Activated T-cell treated with anti-CD3 and anti-CD28 coated beads for 4 hours (primary cell): ENCODE results near the gene NINJ1.

ENCODE experiments used
- DNase-seq: peaks from one replicate; pipeline ENCODE4 v3.0.0-alpha.2; 2020

Gene NINJ1, protein sequence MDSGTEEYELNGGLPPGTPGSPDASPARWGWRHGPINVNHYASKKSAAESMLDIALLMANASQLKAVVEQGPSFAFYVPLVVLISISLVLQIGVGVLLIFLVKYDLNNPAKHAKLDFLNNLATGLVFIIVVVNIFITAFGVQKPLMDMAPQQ

DNA sequence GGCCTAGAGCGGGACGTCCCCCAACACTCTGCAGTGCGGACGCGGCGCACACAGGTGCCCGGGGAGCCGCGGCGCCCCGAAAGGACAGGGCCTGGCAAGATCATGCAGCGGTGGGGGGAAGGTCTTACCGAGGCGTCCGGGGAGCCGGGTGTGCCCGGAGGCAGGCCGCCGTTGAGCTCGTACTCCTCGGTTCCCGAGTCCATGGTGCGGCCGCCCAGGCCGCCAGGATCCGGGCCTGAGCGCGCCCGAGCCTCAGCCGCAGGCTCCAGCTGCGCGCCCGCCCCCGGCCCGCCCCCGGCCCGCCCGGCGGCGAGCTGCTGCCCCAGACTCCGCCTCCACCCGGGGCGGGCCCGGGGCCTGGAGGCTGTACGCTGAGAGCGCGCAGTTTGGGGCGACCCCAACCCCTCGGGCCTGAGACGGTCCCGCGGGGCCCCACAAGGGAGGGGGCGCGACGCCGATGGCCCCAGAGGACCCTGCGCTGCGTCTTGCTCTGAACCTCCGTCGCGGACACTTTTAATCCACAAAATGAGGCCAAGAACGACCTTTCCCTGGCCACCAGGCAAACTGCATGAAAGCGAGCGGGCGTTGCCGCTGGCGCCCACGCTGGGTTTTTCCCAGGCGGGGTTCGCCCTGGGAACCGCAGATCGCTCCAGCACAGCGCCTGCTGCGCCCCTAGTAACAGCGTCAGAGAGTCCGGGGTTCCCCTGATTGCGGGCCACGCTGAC lies at the start of gene NINJ1:
NINJ1 (minus strand) TSS at position 237 of the 725 bp plus-strand sequence; CDS start at position 203, 34 bp downstream.
- peak; percentile 79 for DNase-seq

- DNase-seq: no peak
These were observed 49.1 kb upstream of the NINJ1 start for GRCh38 chr9:93183131-93183662.

DNA sequence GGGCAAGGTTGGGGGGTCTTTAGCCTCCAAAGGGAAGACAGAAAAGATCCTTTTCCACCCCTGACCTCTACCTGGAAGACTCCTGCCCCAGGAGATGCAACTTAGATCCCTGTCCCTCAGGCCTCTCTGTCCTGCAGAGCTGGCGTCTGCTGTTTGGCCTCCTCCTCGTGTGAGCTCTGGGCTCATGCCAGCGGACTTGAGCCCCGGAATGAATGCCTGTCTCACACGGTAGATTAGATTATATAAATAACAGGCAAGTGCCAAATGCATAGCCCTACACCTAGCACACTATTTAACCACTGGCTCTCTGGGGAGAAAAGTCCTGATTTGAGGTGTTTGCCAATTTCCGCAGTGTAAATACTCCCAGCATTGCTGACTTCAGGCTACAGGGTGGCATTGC lies 48.5 kb upstream of the NINJ1 start:
- no peak for DNase-seq

DNA sequence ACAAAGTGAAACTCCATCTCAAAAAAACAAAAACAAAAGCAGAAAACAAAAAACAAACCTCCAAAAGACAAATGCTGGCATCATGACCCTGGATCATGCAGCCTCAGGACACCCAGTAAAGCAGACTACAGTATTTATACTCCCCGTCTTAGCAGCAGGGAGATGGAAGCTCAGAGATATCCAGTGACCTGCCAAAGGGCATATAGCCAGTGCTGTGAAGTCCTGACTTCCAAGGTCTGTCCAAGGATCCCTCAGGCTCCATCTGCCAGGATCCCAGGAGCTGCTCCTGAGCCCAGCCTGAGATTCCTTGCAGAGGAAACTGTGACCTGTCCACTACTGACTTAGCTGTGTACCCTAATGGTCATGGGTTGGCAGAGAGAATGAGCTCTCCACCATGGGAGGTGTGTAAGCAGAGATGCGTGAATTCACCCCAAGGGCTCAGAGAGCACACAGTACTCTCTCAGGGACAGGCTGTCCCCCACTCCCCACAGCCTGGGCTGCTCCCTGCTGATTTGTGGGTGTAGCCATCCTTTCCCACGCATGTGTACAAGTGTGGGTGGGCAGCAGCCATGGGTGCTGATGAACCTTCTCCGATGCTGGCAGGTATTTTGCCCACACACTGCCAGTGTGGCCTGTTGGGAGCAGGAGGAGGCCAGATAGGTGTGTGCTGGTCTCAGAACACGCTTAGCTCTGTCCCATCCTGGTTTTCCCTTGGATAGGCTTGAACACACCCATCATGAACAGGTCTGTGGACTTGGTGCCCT lies 47.8 kb upstream of the NINJ1 start:
- DNase-seq: no peak

- no peak for DNase-seq
These were observed 46.9 kb upstream of the NINJ1 start for GRCh38 chr9:93180938-93181337.

DNA sequence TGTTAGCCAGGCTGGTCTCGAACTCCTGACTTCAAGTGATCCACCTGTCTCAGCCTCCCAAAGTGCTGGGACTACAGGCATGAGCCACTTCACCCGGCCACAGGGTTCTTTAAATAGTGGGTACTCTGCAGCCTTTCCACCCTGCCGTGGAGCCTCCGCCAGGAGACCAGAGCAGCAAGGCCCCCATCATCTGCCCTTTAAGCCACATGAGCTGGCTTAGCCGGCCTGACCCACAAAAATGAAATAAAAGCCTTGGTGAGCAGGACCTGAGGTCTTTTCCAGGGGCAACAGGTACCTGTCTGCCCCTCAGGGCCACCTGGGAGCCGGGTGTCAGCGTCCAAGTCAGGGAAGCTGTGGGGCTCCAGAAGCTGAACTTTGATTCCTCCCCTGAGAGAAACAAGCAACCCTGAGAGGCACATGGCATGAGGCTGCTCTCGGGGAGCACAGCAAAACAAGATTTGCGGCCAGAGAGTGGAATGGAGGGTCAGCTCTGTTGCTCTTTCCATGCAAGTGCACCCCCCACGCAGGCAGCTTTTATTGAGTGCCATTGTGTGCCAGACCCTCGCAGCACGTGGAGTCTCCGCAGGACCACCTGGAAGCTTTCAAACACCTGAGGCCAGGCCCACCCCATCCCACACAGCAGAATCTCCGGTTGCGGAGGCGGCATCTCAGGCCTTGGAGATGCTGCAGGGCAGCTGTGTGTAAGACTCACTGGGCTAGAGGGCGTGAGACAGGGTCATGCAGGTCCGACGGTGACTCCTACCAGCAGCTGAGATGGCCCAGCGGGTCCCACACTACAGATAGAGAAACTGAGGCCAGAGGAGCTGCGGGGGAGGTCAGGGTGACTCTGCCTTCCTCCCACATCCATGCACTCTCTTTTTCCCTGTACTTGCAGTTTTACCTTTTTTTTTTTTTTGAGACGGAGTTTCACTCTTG lies 45.1 kb upstream of the NINJ1 start:
- DNase-seq: no peak

DNA sequence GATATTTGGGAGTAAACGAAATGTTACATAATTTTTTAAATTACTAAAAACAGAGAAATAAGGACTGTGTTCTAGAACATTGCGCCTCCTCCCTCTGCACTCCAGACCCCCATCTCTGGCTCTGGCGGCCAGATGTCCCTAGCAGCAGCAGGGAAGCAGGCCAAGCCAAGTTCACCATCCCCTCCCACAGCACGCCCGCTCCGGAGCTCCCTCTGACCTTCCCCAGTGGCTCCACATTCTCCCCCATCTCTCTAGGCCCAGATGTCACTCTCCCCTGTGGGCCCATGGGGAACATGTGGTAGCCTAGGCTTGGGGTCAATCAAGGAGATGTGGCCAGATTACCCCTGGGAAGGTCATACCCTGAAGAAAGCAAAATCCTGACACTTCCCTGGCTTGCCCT lies 43.6 kb upstream of the NINJ1 start:
- no peak for DNase-seq

GRCh38 chr9:93174976-93175375 lies 40.9 kb upstream of the NINJ1 start:
- no peak for DNase-seq

DNA sequence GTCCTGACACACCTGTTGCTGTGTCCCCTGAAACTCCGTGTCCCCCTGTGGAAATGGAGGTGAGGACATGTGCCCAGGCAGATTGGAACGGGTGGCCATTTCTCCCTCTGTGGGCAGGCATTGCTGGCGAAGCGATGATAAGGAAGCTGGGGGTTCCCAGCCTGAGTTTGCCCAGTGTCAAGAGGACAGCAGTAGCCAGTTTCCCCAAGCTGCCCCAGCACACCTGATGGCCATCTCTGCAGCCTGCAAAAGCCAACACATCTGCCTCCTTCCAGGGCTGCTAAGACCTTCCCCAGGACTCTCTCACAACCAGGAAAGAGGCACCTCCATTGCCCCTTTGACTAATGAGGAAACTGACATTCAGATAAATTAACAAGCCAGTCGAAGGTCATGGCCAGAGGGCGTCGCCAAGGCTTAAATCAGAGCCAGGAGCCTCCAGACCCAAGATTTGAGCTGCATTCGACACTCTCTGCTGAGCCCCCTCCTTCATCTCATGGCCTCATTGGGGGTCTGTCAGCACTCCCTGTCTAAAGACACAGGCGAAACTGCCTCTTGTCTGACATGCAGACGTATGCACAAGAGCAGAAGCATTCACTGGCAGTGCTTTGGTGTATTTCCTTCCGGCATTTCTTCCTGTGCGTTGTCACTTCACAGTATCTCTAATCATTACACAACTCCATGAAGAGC lies 39.5 kb upstream of the NINJ1 start:
- no peak for DNase-seq

DNA sequence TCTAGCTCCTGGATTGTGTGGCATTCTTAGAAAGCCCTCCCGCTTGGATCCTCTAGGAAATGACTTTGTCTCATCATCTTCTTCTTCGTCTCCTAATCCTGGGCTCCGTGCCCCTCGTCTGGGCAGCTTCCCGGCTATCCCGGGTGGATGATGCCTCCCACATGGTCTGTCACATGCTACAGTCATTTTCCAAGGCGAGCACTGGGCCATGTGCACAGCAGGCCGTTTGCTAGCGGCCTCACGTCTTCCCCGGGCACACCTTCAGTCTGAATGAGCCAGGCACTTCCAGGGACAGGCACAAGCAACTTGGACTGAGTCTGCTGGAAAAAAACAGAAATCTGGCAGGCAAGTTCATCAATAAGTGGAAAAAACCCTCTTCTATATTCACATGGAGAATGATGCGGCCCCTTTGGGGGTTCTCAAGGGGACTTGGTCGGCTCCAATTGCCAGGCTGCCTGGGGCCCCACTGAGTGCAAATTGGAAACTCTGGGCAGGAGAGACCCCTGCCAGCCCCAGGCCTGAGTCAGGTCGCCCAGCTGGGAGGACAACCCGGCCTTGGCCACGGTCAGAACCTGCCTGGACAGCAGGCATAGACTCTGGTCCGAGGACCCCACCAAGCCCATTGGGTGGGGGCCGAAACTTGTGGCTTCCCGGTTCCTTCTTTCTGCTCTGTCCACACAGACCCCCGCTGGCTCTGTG lies 38.8 kb upstream of the NINJ1 start:
- DNase-seq: no peak

- no peak for DNase-seq
These were observed 37.4 kb upstream of the NINJ1 start for GRCh38 chr9:93171261-93171990.

GRCh38 chr9:93170571-93170970 lies 36.5 kb upstream of the NINJ1 start:
- DNase-seq: no peak

DNA sequence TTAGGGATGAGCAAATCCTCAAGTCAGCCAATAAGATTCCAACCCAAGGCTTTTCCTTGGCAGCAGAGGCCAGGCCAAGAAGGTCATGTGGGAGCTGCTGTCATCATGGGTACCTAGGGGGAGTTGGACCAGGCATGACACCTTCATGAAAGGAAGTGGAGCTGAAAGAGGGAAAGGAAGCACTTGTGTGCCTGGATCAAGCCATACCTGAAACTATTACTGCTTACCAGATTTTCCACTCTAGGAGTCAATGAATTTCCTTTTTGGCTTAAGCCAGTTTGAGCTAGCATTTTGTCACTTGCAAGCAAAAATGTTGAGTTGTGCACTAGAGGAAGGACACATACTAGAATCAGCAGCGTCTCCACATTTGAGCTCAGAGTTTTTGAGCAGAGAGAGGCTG lies 35.4 kb upstream of the NINJ1 start:
- DNase-seq: no peak

GRCh38 chr9:93168581-93168980 lies 34.5 kb upstream of the NINJ1 start:
- DNase-seq: no peak

DNA sequence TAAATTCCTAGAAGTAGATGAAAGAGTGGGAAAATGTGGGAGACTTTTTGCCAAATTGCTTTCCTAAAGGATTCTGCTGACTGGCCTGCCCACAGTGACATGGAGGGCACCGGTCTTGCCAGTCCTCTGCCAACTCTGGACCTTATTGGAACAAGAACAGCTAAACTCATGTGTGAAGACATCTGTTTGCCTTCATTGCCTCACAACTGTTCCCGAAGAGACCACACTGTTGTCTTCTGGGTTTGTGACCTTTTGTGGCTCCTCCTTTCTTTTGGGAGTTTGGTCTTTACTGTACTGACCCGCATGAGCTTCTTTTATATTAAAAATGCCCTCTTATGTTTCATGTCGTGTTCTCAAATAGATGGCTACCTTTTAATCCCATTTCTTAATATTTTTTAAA lies 33.8 kb upstream of the NINJ1 start:
- no peak for DNase-seq

GRCh38 chr9:93167185-93167584 lies 33.1 kb upstream of the NINJ1 start:
- no peak for DNase-seq

DNA sequence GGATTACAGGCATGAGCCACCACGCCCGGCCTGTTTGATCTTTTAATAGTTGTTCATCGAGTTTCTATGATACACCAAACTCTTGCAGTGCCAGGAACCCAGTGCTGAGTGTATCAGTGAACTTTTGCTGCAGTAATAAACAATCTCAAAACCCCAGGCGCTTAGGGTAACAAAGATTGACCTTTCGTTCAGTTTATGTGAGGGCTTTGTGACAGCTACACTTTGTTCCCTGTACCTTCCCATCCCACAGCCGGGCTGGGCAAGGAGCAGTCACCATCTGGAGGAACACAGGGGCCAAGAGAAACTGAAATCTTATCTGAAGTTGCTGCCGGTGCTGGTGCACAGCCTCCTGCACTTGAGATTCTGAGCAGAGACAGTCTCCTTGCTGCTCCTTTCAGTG lies 32.6 kb upstream of the NINJ1 start:
- DNase-seq: no peak

GRCh38 chr9:93164085-93164484 lies 30.0 kb upstream of the NINJ1 start:
- DNase-seq: no peak

DNA sequence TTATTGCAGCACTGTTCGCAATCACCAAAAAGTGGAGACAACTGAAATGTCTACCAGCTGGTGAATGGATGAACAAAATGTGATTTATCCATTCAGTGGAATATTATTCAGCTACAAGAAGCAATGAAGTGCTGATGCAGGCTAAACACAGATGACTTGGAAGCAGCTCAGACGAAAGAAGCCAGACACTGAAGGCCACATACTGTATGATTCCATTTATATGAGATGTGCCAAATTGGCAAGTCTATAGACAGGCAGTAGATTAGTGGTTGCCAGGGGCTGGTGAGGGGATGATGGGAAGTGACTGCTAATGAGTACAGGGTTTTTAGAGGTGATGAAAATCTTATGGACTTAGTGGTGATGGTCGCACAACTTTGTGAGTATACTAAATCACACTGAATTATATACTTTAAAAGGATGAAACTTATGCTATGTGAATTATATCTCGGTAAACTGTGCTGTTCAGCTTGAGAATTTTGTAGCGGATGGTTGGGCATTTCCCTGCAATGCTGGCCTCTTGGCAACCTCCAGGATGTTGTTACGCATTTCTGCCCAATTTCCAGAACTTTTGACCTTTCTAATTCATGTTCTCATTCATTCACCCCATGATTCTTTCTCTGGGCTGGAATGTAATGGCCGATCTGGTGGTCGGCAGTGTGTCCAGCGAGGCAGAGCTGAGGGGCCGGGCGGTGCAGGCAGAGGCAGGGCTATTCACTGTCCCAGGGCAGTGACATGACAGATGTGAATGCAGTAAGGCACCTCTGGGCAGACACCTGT lies 27.9 kb upstream of the NINJ1 start:
- no peak for DNase-seq
